PC-3 (cell line): ENCODE measurements around the gene PCDH9.

Source experiments
- EZH2 ChIP-seq: fragments of 300-600 bp; sonication (generic); IDR thresholded peaks from one replicate; pipeline ENCODE4 v1.6.1; 2017; ENCODE audit warnings: antibody characterized with exemption, mild to moderate bottlenecking, low read length; ENCODE audit not compliant: unreplicated experiment
- EZH2phosphoT487 ChIP-seq: fragments of 300-600 bp; sonication (generic); IDR thresholded peaks from 2 replicates; pipeline ENCODE4 v1.6.1; 2018; ENCODE audit warnings: mild to moderate bottlenecking, antibody characterized with exemption, low read length, borderline replicate concordance
- TF ChIP-seq, protein P1 (sequence below): fragments of 300-600 bp; sonication (generic); conservative IDR thresholded peaks from 2 replicates; pipeline ENCODE4 v1.5.1; 2017; ENCODE audit warnings: antibody characterized with exemption, low read depth, mild to moderate bottlenecking, low read length

DNA sequence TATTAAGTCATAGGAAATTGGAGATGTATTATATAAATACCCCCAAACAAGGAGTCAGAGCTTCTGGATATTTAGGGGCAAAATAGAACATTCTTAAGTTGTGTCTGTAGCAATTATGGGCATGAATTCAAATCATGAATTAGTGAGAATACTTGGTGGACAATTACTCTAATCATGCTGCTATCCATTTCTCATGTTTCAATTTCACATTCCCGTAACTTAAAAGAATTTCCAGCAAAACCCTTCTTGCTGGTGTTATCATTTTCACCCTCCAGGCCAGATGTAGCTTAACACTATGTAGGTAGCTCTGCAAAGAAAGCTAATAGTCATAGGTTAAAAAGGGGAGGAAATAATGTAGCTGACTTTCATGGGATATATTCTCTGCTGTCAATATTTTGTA, 136.1 kb downstream of the PCDH9 start:
- TF ChIP-seq, protein P1, sequence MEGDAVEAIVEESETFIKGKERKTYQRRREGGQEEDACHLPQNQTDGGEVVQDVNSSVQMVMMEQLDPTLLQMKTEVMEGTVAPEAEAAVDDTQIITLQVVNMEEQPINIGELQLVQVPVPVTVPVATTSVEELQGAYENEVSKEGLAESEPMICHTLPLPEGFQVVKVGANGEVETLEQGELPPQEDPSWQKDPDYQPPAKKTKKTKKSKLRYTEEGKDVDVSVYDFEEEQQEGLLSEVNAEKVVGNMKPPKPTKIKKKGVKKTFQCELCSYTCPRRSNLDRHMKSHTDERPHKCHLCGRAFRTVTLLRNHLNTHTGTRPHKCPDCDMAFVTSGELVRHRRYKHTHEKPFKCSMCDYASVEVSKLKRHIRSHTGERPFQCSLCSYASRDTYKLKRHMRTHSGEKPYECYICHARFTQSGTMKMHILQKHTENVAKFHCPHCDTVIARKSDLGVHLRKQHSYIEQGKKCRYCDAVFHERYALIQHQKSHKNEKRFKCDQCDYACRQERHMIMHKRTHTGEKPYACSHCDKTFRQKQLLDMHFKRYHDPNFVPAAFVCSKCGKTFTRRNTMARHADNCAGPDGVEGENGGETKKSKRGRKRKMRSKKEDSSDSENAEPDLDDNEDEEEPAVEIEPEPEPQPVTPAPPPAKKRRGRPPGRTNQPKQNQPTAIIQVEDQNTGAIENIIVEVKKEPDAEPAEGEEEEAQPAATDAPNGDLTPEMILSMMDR, result no peak
- no peak for TF ChIP-seq EZH2phosphoT487
- no peak for TF ChIP-seq EZH2
